ENCODE data around the gene HOXB3. TPM values are rescaled to one million over a fixed set of nuclear protein-coding genes. Genes with fewer than 3 reads are reported as not detected.

Gene HOXB3
- polyA plus RNA-seq, 1 donor from 2014 or later: not detected

- Histone ChIP-seq H3K36me3 (ENCODE audit: insufficient read depth, low read length) (no peaks in the 10 kb centered on the region), H2AFZ (ENCODE audit: low read depth, low read length) (no peak overlapping the region), H3K27me3 (ENCODE audit: insufficient read depth, low read depth, low read length) (peaks cover 100% of the 10 kb centered on the region), H3K79me2 (replicated peaks; ENCODE audit: insufficient read depth, low read length) (no peaks in the 10 kb centered on the region), H3K4me3 (ENCODE audit: low read length) (no peak overlapping the region), H3K27ac (ENCODE audit: low read length) (no peak overlapping the region), H3K9me2 (ENCODE audit: insufficient read depth, low read length) (no peaks in the 10 kb centered on the region), H3F3A (ENCODE audit: insufficient read depth, low read length, poor library complexity, severe bottlenecking) (no peaks in the 10 kb centered on the region), H3K4me2 (ENCODE audit: low read length) (no peak overlapping the region), H3K9me3 (ENCODE audit: low read length) (peaks cover 8% of the 10 kb centered on the region), H3K9ac (ENCODE audit: low read length) (no peak overlapping the region), H4K20me1 (ENCODE audit: insufficient read depth) (no peaks in the 10 kb centered on the region)
- TF ChIP-seq RAD21 (conservative IDR thresholded peaks at IDR 0.05): no peak
- no peak for TF ChIP-seq TAF1 (IDR thresholded peaks at IDR 0.05; ENCODE audit: low read depth)
- no peak for TF ChIP-seq REST (IDR thresholded peaks at IDR 0.05; ENCODE audit: borderline replicate concordance)
Measured at GRCh38 chr17:48586355-48587258, 3.4 kb downstream of the HOXB3 start.

- Histone ChIP-seq H3K27ac (ENCODE audit: low read length) (no peak overlapping the region), H3K4me2 (ENCODE audit: low read length) (no peak overlapping the region), H3K9me2 (ENCODE audit: insufficient read depth, low read length) (no peaks in the 10 kb centered on the region), H4K20me1 (ENCODE audit: insufficient read depth) (no peaks in the 10 kb centered on the region), H3K27me3 (ENCODE audit: insufficient read depth, low read depth, low read length) (peaks cover 100% of the 10 kb centered on the region), H3K9ac (ENCODE audit: low read length) (no peak overlapping the region), H3K36me3 (ENCODE audit: insufficient read depth, low read length) (no peaks in the 10 kb centered on the region), H3K79me2 (replicated peaks; ENCODE audit: insufficient read depth, low read length) (no peaks in the 10 kb centered on the region), H3K4me3 (ENCODE audit: low read length) (no peak overlapping the region), H2AFZ (ENCODE audit: low read depth, low read length) (no peak overlapping the region), H3K9me3 (ENCODE audit: low read length) (peaks cover 8% of the 10 kb centered on the region), H3F3A (ENCODE audit: insufficient read depth, low read length, poor library complexity, severe bottlenecking) (no peaks in the 10 kb centered on the region)
- TF ChIP-seq CTCF (IDR thresholded peaks at IDR 0.05; ENCODE audit: poor library complexity, severe bottlenecking) (no peak), RAD21 (conservative IDR thresholded peaks at IDR 0.05) (no peak), EP300 (conservative IDR thresholded peaks at IDR 0.05; ENCODE audit: poor library complexity, severe bottlenecking) (no peak), REST (IDR thresholded peaks at IDR 0.05; ENCODE audit: borderline replicate concordance) (no peak)
Measured at GRCh38 chr17:48584223-48584741, 5.8 kb downstream of the HOXB3 start.

All from neural cell (in vitro differentiated cells).